ENCODE results near the gene ZNF280D.

DNA sequence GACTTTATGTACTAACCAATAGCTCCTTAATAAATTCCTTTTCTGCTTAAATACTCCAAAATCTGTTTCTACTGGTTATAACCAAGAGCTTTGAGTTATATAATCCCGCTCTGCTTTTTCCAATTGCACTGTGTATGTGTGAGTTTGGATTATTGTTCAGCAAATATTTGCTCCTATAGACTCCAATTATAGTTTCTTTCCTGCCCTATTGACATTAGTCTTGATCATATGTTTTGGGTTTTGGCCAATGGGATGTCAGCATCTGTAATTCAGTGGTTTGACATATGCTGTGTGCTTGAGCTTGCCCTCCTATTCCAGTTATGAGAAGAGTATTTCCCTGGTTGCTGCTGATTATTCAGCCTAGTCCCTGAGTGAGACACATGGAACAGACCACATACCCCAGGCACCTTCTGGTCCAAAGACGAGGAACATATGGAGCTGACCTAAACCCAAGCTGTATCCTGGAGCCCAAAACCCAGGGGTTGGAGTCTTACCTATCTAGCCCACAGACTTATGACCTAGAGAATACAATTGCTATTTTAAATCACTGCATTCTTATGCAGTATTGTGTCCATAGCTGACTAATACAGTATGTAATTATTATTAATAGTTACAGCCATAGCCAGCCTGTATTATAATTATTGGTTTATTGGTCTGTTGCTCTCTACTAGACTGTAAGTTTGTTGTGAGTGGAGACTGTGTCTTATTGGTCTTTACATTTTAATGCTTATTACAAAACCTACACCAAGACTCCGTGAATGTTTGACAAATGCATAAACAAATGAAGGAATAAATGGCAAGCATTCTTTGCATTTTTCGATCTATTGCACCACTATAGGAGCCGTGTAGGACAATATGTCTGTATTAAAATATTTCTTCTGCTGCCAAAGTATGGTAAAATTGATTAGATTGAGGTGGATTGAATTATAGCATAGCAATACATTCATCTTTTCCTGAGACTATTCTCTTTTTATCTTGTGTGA lies 11.7 kb upstream of the ZNF280D start:
- TF ChIP-seq, protein P1, sequence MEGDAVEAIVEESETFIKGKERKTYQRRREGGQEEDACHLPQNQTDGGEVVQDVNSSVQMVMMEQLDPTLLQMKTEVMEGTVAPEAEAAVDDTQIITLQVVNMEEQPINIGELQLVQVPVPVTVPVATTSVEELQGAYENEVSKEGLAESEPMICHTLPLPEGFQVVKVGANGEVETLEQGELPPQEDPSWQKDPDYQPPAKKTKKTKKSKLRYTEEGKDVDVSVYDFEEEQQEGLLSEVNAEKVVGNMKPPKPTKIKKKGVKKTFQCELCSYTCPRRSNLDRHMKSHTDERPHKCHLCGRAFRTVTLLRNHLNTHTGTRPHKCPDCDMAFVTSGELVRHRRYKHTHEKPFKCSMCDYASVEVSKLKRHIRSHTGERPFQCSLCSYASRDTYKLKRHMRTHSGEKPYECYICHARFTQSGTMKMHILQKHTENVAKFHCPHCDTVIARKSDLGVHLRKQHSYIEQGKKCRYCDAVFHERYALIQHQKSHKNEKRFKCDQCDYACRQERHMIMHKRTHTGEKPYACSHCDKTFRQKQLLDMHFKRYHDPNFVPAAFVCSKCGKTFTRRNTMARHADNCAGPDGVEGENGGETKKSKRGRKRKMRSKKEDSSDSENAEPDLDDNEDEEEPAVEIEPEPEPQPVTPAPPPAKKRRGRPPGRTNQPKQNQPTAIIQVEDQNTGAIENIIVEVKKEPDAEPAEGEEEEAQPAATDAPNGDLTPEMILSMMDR (IDR thresholded peaks at IDR 0.05; ENCODE audit: low read depth, low read length), result no peak
- TF ChIP-seq POLR2A (IDR thresholded peaks at IDR 0.05; ENCODE audit: extremely low read depth, insufficient read length), result no peak

All from NB4 (cell line).